Gastroesophageal sphincter (tissue), 4 donors: ENCODE results near the gene AFP. TPM values are rescaled to one million over a fixed set of nuclear protein-coding genes. Genes with fewer than 3 reads are reported as not detected.

ENCODE experiments used
- ATAC-seq: fragments of 150-250 bp; one replicate; pipeline ENCODE4 v1.9.1; 2016; ENCODE audit warnings: mild to moderate bottlenecking, moderate library complexity
- H3K27ac ChIP-seq, 4 donors: fragments of 200-600 bp; sonication (generic) in 3 of 4; 1 replicate in 3 of 4; 2 replicates in 1 of 4; pipeline ENCODE4 v1.5.1; 2016 to 2019
- H3K27me3 ChIP-seq: fragments of 200-600 bp; sonication (generic); one replicate; pipeline ENCODE4 v1.5.1; 2019
- H3K36me3 ChIP-seq, 2 donors: fragments of 200-600 bp; sonication (generic); one replicate each; pipeline ENCODE4 v1.5.1; 2019; ENCODE audit warnings: control low read depth in 1 of 2
- H3K4me1 ChIP-seq, 3 donors: fragments of 200-600 bp; sonication (generic); 1 replicate in 2 of 3; 2 replicates in 1 of 3; pipeline ENCODE4 v1.5.1; 2016 to 2019; ENCODE audit warnings: control low read depth in 2 of 3
- H3K4me3 ChIP-seq, 2 donors: fragments of 200-600 bp; sonication (generic); one replicate each; pipeline ENCODE4 v1.5.1; 2019; ENCODE audit warnings: mild to moderate bottlenecking in 1 of 2, moderate library complexity in 1 of 2
- H3K9me3 ChIP-seq, 3 donors: fragments of 200-600 bp; sonication (generic); one replicate each; pipeline ENCODE4 v1.5.1; 2017 to 2019; ENCODE audit warnings: control low read depth in 2 of 3
- CTCF ChIP-seq, 4 experiments: fragments of 200-600 bp in 2 of 4; fragments of 450-650 bp in 2 of 4; sonication (generic) in 1 of 4; IDR thresholded peaks; one replicate each; pipeline ENCODE4 v1.5.1; 2017 to 2019; ENCODE audit warnings: antibody characterized with exemption in 4 of 4, mild to moderate bottlenecking in 2 of 4, moderate library complexity in 2 of 4
- EP300 ChIP-seq: sonication (generic); formaldehyde crosslinking; IDR thresholded peaks from one replicate; pipeline ENCODE4 v1.6.1; 2017; ENCODE audit warnings: antibody characterized with exemption, mild to moderate bottlenecking
- POLR2A ChIP-seq, 2 donors: fragments of 450-650 bp; IDR thresholded peaks; one replicate each; pipeline ENCODE4 v1.6.1; 2017; ENCODE audit warnings: antibody characterized with exemption in 2 of 2, mild to moderate bottlenecking in 2 of 2, moderate library complexity in 1 of 2
- POLR2AphosphoS5 ChIP-seq: sonication (generic); formaldehyde crosslinking; IDR thresholded peaks from one replicate; pipeline ENCODE4 v1.6.1; 2017; ENCODE audit warnings: antibody characterized with exemption
- WGBS, 2 donors: methylation state at CpG; one replicate each; pipeline ENCODE4 v1.1.5; 2018; ENCODE audit warnings: low coverage in 1 of 2; 5-methylcytosine and 5-hydroxymethylcytosine counted together
- total RNA-seq, 4 donors: library from RNA; depleted of rRNA; stranded (reverse); fragments of >200 nt; gene quantifications; one replicate each; pipeline ENCODE4 v1.1.0, GENCODE V29; 2016

Gene AFP
- total RNA-seq, 4 donors from 2014 or later = not detected

- Histone ChIP-seq H3K36me3 (no peaks in the 10 kb centered on the region), H3K4me1 (no peaks in the 10 kb centered on the region), H3K27ac (no peak overlapping the region), H3K9me3 (no peaks in the 10 kb centered on the region), H3K27me3 (no peaks in the 10 kb centered on the region), H3K4me3 (no peak overlapping the region)
- ATAC-seq = no peak
- WGBS, 2 donors = 67 to 72% methylated on average over 3 to 4 of the region's 4 CpGs
- TF ChIP-seq EP300 = no peak
- no peak for TF ChIP-seq POLR2A (IDR thresholded peaks at IDR 0.05)
- no peak for TF ChIP-seq CTCF (IDR thresholded peaks at IDR 0.05)
- TF ChIP-seq POLR2AphosphoS5 = no peak
Measured at GRCh38 chr4:73460913-73461522, 25.0 kb downstream of the AFP start.

GRCh38 chr4:73468170-73468569 is 32.1 kb downstream of the AFP start:
- no peaks in the 10 kb centered on the region for H3K36me3 ChIP-seq
- no peaks in the 10 kb centered on the region for H3K9me3 ChIP-seq
- no peaks in the 10 kb centered on the region for H3K27me3 ChIP-seq
- no peak for ATAC-seq
- TF ChIP-seq CTCF (IDR thresholded peaks at IDR 0.05) = no peak
- no peak for TF ChIP-seq POLR2A (IDR thresholded peaks at IDR 0.05)
- TF ChIP-seq EP300 = no peak
- TF ChIP-seq POLR2AphosphoS5 = no peak
- H3K27ac ChIP-seq = no peak overlapping the region
- 90 to 93% methylated on average over 3 of the region's 3 CpGs for WGBS, 2 donors
- H3K4me3 ChIP-seq = no peak overlapping the region
- no peaks in the 10 kb centered on the region for H3K4me1 ChIP-seq

- no peak for TF ChIP-seq POLR2AphosphoS5
- TF ChIP-seq EP300 = no peak
- H3K4me1 ChIP-seq = no peaks in the 10 kb centered on the region
- no peaks in the 10 kb centered on the region for H3K36me3 ChIP-seq
- no peaks in the 10 kb centered on the region for H3K9me3 ChIP-seq
- 60 to 63% methylated on average over 1 of the region's 1 CpG for WGBS, 2 donors
- H3K27me3 ChIP-seq = no peaks in the 10 kb centered on the region
- H3K27ac ChIP-seq = no peak overlapping the region
- H3K4me3 ChIP-seq = no peak overlapping the region
- ATAC-seq = no peak
Measured at GRCh38 chr4:73470728-73471127, 34.7 kb downstream of the AFP start.

- TF ChIP-seq POLR2A (IDR thresholded peaks at IDR 0.05) (no peak), CTCF (IDR thresholded peaks at IDR 0.05) (no peak), POLR2AphosphoS5 (no peak), EP300 (no peak)
- H3K4me1 ChIP-seq = no peaks in the 10 kb centered on the region
- H3K36me3 ChIP-seq = no peaks in the 10 kb centered on the region
- ATAC-seq = no peak
- H3K9me3 ChIP-seq = no peaks in the 10 kb centered on the region
- no peak overlapping the region for H3K27ac ChIP-seq
- H3K4me3 ChIP-seq = no peak overlapping the region
- WGBS, 2 donors = 98% methylated on average over 8 of the region's 11 CpGs; no CpG with 5 or more reads in 1 of the 2 donors
- no peaks in the 10 kb centered on the region for H3K27me3 ChIP-seq
Measured at GRCh38 chr4:73477176-73477575, 41.2 kb downstream of the AFP start.

- H3K4me3 ChIP-seq = no peak overlapping the region
- H3K27me3 ChIP-seq = no peaks in the 10 kb centered on the region
- WGBS, 2 donors = 71 to 78% methylated on average over 1 of the region's 1 CpG
- H3K36me3 ChIP-seq = no peaks in the 10 kb centered on the region
- TF ChIP-seq CTCF (IDR thresholded peaks at IDR 0.05) (no peak), POLR2AphosphoS5 (no peak), POLR2A (IDR thresholded peaks at IDR 0.05) (no peak), EP300 (no peak)
- H3K27ac ChIP-seq = no peak overlapping the region
- ATAC-seq = no peak
- H3K9me3 ChIP-seq = no peaks in the 10 kb centered on the region
- H3K4me1 ChIP-seq = no peaks in the 10 kb centered on the region
Measured at GRCh38 chr4:73479323-73479722, 43.3 kb downstream of the AFP start.
